Astrocyte of the spinal cord (primary cell): ENCODE measurements around the gene ZDHHC6.
"Not testable (repeated sequence)": the region's sequence is repeated elsewhere in the genome, so short reads cannot be mapped to it uniquely, and the experiment has no call there.

Source experiments
- DNase-seq: peaks from one replicate; pipeline ENCODE4 v3.0.0; 2011; ENCODE audit warnings: low read depth, low spot score
- H3K4me3 ChIP-seq: 2 replicates; pipeline ENCODE4 v1.5.1; 2011; ENCODE audit warnings: low read depth, mild to moderate bottlenecking, low read length, moderate library complexity
- CTCF ChIP-seq: IDR thresholded peaks from 2 replicates; pipeline ENCODE4 v1.5.1; 2012; ENCODE audit warnings: low read depth, mild to moderate bottlenecking, low read length, inconsistent platforms
- in situ Hi-C: cut with HindIII; loops from 2 replicates; pipeline ENCODE4 v1.10.0; 2017; ENCODE audit warnings: low sequenced_read_pairs

The ZDHHC6 gene

GRCh38 chr10:112394475-112394875 lies 52.2 kb downstream of the ZDHHC6 start:
- DNase-seq: no peak
- in situ Hi-C loops: no loop called here
- H3K4me3 ChIP-seq: no peak overlapping the region
- no peak for TF ChIP-seq CTCF

GRCh38 chr10:112393827-112394226 lies 52.9 kb downstream of the ZDHHC6 start:
- in situ Hi-C loops: no loop called here
- no peak for DNase-seq
- H3K4me3 ChIP-seq: no peak overlapping the region
- no peak for TF ChIP-seq CTCF

- no peak overlapping the region for H3K4me3 ChIP-seq
- DNase-seq: no peak
- in situ Hi-C loops: no loop called here
- TF ChIP-seq CTCF: no peak
Observed at GRCh38 chr10:112393341-112393740, 53.4 kb downstream of the ZDHHC6 start.

GRCh38 chr10:112390125-112390703 lies 56.5 kb downstream of the ZDHHC6 start:
- no peak overlapping the region for H3K4me3 ChIP-seq
- in situ Hi-C loops: no loop called here
- TF ChIP-seq CTCF: no peak
- DNase-seq: no peak

- peak; percentile 35 for DNase-seq
- no peak overlapping the region for H3K4me3 ChIP-seq
Observed at GRCh38 chr10:112389271-112389822, 57.4 kb downstream of the ZDHHC6 start.

GRCh38 chr10:112388548-112388947 lies 58.2 kb downstream of the ZDHHC6 start:
- no peak overlapping the region for H3K4me3 ChIP-seq
- in situ Hi-C loops: no loop called here
- DNase-seq: no peak
- TF ChIP-seq CTCF: no peak

More at GRCh38 chr10:112389271-112389822, 57.4 kb downstream of the ZDHHC6 start:
- in situ Hi-C loops: no loop called here
- TF ChIP-seq CTCF: no peak

GRCh38 chr10:112388056-112388455 lies 58.7 kb downstream of the ZDHHC6 start:
- DNase-seq, H3K4me3 ChIP-seq, in situ Hi-C loops: not testable (repeated sequence)
